Heart left ventricle (tissue), 13 donors: ENCODE measurements around the gene CHN2.

Experiments used
- CTCF ChIP-seq, 12 donors: fragments of 200-600 bp; sonication (generic) in 4 of 12; IDR thresholded peaks; one replicate each; pipeline versions ENCODE4 v1.5.0 to v1.8.0; 2018 to 2022; ENCODE audit warnings: antibody characterized with exemption in 12 of 12, mild to moderate bottlenecking in 5 of 12
- POLR2A ChIP-seq, 2 donors: fragments of 450-650 bp; IDR thresholded peaks; one replicate each; pipeline ENCODE4 v1.6.1; 2017; ENCODE audit warnings: antibody characterized with exemption in 2 of 2, mild to moderate bottlenecking in 2 of 2, moderate library complexity in 2 of 2
- donor health status: ischemic (EF 13 %, LVEDD 7.1; RV severe dilation, severe dysfunction).
- donor health status: DM: no; HTN: yes; CAD: no.
- donor health status: DM: no; HTN: no; CAD: no.
- donor health status: ischemic (EF 25% LVEDD 6.9; RV normal size, moderate dysfunction).
- donor health status: ischemic (EF 25% LVEDD 5.7; RV mildly dilated, moderate dysfunction).
- donor health status: ischemic (EF 35%, LVEDD 5.7; RV mildly dilated, moderate dysfunction).
- donor health status: nonischemic (EF 11% LVEDD 7.7; RV severe dilation, severe dysfunction).
- donor health status: DM: yes; HTN: yes; CAD: no.
- donor health status: PGD.
- donor health status: ischemic (EF 29% LVEDD 5.4; RV normal size, mild dysfunction).
- donor health status: nonischemic (EF 23%, LVEDD 6.1; RV moderate dilation, normal function).

GRCh38 chr7:29234438-29234837 is 39.9 kb downstream of the CHN2 start:
- no peak for TF ChIP-seq CTCF (IDR thresholded peaks at IDR 0.05)
- TF ChIP-seq POLR2A (IDR thresholded peaks at IDR 0.05), result no peak
